HG03025 (cell line): ENCODE results near the gene B4GALT4.

Experiments used
- ATAC-seq: cut with Tn5 transposase; IDR thresholded peaks from one replicate; pipeline ENCODE4 v1.9.1; 2021; ENCODE audit warnings: mild to moderate bottlenecking, moderate library complexity; ENCODE audit not compliant: unreplicated experiment, low FRiP score

Gene B4GALT4

GRCh38 chr3:119238363-119238762 lies 2.3 kb downstream of the B4GALT4 start:
- ATAC-seq = no peak

GRCh38 chr3:119237299-119237698 lies 3.4 kb downstream of the B4GALT4 start:
- ATAC-seq = no peak

- ATAC-seq = no peak
These were observed 3.9 kb downstream of the B4GALT4 start for GRCh38 chr3:119236756-119237155.

GRCh38 chr3:119235151-119235550 lies 5.5 kb downstream of the B4GALT4 start:
- ATAC-seq = no peak

GRCh38 chr3:119234610-119235009 lies 6.1 kb downstream of the B4GALT4 start:
- ATAC-seq = no peak

GRCh38 chr3:119230745-119231144 lies 9.9 kb downstream of the B4GALT4 start:
- ATAC-seq = no peak

GRCh38 chr3:119230071-119230470 lies 10.6 kb downstream of the B4GALT4 start:
- ATAC-seq = no peak

GRCh38 chr3:119229190-119229589 lies 11.5 kb downstream of the B4GALT4 start:
- no peak for ATAC-seq

GRCh38 chr3:119228373-119229145 lies 12.1 kb downstream of the B4GALT4 start:
- no peak for ATAC-seq

- ATAC-seq = no peak
These were observed 13.4 kb downstream of the B4GALT4 start for GRCh38 chr3:119227070-119227850.

- no peak for ATAC-seq
These were observed 15.6 kb downstream of the B4GALT4 start for GRCh38 chr3:119225121-119225520.

GRCh38 chr3:119223511-119223910 lies 17.2 kb downstream of the B4GALT4 start:
- ATAC-seq = no peak

- ATAC-seq = no peak
These were observed 18.3 kb downstream of the B4GALT4 start for GRCh38 chr3:119222391-119222790.

GRCh38 chr3:119221779-119222320 lies 18.8 kb downstream of the B4GALT4 start:
- no peak for ATAC-seq

GRCh38 chr3:119220970-119221667 lies 19.6 kb downstream of the B4GALT4 start:
- no peak for ATAC-seq

- no peak for ATAC-seq
These were observed 20.5 kb downstream of the B4GALT4 start for GRCh38 chr3:119220198-119220597.

- ATAC-seq = peak; percentile 98
These were observed 21.6 kb downstream of the B4GALT4 start for GRCh38 chr3:119219069-119219468.

GRCh38 chr3:119211803-119212202 lies 28.9 kb downstream of the B4GALT4 start:
- ATAC-seq = no peak

GRCh38 chr3:119211193-119211592 lies 29.5 kb downstream of the B4GALT4 start:
- no peak for ATAC-seq

- no peak for ATAC-seq
These were observed 33.2 kb downstream of the B4GALT4 start for GRCh38 chr3:119207512-119207875.
